OCI-M2 (cell line): ENCODE measurements around the gene ST7L.
"Not testable (repeated sequence)": the region's sequence is repeated elsewhere in the genome, so short reads cannot be mapped to it uniquely, and the experiment has no call there.

Experiments
- DNase-seq: peaks from one replicate; lab custom pipeline; 2025; ENCODE audit not compliant: unreplicated experiment; lab: John Stamatoyannopoulos, UW

The ST7L gene

GRCh38 chr1:112501810-112502641 is 116.9 kb downstream of the ST7L start:
- no peak for DNase-seq

GRCh38 chr1:112496290-112496689 is 122.7 kb downstream of the ST7L start:
- DNase-seq = no peak

DNA sequence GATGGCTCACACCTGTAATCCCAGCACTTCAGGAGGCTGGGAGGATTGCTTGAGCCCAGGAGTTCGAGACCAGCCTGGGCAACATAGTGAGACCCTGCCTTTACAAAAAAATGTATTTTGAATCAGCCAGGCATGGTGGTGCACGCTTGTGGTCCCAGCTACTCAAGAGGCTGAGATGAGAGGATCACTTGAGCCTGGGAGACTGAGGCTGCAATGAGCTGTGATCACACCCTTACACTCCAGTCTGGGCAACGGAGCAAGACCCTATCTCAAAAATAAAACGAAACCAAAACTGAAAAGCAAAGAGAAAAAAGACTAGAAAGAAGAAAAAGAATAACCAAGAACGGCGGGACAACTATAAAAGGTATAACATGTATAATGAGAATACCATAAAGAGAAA is 125.6 kb downstream of the ST7L start:
- DNase-seq = no peak

DNA sequence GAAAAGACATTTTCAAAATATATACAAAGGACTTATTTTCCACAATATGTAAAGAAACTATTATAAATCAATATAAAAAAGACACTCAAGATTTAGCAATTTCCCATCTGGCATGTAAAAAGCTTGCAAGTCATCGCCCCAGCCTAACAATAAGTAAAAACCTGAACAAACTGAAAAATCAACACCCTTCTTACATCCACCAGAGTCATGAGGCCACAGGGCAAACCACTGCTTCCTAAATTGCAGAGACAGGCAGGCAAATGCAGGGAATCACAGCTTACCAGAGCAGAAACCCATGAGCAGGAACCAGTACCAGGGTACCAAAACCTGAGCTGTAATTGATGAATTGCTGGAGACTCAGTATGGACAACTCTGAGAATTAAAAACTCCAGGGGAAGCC is 126.9 kb downstream of the ST7L start:
- no peak for DNase-seq

DNA sequence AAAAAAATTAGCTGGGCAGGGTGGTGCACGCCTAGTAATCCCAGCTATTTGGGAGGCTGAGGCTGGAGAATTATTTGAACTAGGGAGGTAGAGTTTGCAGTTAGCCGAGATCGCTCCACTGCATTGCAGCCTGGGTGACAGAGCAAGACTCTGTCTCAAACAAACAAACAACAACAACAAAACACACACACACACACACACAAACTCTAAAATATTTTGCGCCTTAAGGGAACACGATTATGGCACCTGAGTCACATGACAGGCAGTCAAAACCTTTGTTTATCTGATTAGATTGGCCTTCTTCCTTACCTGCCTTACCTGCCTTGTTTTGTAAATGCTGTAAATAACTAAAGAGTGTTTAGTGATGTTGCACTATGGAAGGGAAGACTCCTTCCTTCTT is 130.8 kb downstream of the ST7L start:
- no peak for DNase-seq

- not testable (repeated sequence) for DNase-seq
Measured at GRCh38 chr1:112487686-112488085, 131.3 kb downstream of the ST7L start.

DNA sequence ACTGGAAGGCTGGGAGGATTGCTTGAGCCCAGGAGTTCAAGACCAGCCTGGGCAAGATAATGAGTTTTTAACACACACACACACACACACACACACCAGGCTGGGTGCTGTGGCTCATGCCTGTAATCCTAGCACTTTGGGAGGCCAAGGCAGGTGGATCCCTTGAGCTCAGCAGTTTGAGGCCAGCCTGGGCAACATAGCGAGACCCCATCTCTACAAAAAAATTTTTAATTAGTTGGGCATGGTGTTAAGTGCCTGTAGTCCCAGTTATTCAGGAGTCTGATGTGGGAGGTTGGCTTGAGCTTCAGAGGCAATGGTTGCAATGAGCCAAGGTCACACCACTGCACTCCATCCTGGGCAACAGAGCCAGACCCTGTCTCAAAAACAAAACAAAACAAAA is 132.9 kb downstream of the ST7L start:
- DNase-seq = not testable (repeated sequence)

GRCh38 chr1:112478314-112478713 is 140.6 kb downstream of the ST7L start:
- DNase-seq = no peak

DNA sequence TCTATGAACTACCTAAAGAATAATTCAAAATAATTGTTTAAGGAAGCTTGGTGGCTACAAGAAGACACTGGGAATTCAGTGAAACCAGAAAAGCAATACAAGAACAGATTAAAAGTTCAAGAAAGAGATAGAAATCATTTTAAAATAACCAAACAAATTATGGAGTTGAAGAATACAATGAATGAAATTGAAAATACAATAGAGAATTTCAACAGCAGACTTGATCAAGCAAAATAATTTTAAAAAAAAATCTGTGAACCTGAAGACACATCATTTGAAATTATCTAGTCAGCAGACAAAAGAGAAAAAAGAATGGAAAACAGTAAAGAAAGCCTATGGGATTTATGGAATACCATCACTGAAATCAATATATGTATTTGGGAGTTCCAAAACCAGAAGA is 141.4 kb downstream of the ST7L start:
- DNase-seq = no peak
